Stimulated activated CD4-positive, alpha-beta T cell treated with anti-CD3 and anti-CD28 coated beads, Interleukin-2, amount 100 ng/mL, for 24 hours (primary cell): ENCODE data around the gene CLEC17A.

Source experiments
- DNase-seq, 2 donors: peaks; one replicate each; pipeline ENCODE4 v3.0.0-alpha.2; 2020

CLEC17A gene

DNA sequence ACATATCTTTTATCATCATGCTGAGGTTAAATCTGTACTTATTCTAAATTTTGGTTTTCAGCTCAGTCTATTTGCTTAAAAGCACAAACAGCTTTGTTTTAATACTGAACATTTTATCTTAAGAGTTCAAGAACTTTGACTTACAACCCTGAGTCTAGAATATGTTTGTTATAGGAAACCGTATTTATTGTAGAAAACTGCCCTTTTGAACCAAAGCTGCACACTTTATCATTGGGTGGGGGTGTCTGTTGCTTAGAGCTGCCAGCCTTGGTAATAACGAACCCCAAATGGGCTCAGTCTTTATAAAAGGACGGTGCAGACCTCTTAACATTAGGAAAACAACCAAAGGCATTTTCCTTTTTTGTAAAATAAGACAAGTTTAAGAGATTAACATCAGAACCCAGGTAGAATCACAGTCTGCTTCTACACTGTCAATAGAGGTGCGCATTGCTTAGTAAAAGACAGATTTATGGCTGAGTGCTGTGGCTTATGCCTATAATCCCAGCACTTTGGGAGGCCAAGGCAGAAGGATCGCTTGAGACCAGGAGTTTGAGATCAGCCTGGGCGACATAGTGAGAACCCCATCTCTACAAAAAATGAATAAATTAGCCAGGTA is 77.1 kb downstream of the CLEC17A start:
- no peak for DNase-seq

DNA sequence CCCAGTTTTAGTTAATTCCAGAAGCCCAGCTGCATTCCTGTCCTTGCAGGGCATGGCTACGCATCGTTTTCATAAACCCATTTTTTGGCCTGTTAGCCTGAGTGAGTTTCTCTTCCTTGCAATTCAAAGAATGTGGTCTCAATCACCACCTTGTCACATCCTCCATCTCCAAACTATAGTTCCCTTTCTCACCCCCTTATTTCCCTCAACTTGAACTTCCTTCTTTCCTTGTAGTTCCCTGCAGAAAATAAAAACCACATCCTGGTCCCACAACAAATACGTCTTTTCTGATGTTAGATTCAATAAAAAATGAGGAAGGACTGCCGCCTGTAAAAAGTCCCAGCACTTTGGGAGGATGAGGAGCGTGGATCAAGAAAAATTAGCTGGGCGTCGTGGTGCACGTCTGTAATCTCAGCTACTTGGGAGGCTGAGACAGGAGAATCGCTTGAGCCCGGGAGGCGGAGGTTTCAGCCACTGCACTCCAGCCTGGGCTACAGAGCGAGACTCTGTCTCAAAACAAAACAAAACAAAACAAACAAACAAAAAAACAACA is 78.6 kb downstream of the CLEC17A start:
- DNase-seq, result no peak
